ENCODE data around the gene DCP1A. TPM values are rescaled to one million over a fixed set of nuclear protein-coding genes. Genes with fewer than 3 reads are reported as not detected.

The DCP1A gene
- total RNA-seq, 1 donor from 2014 or later = 33.8 TPM

DNA sequence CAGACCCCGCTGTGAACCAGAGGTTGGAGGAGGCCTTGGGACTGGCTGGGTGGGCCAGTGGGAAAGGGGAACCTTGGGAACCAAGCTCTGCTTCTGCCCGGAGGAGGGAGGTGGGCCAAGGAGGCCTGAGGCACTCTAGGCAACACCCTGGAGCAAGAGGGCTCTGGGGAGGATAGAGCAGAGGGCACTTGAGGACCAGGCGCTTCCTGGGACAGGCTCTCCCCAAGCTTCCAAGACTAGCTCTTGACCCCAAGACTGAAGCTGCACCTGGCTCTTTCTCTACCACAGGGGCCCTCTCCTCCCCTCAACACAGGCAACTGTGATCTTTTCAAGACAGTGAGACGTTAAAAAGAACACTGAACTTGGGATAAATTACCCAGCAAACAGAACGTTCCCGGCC, 111.8 kb downstream of the DCP1A start:
- no peak overlapping the region for H3K4me3 Mint-ChIP-seq (ENCODE audit: low read depth)
- no peak overlapping the region for H3K27ac Mint-ChIP-seq
- H3K36me3 Mint-ChIP-seq (ENCODE audit: insufficient read depth) = peaks cover 8% of the 10 kb centered on the region
- H3K9me3 Mint-ChIP-seq (ENCODE audit: low read depth) = no peaks in the 10 kb centered on the region
- DNase-seq (ENCODE audit: low spot score, unreplicated experiment) = no peak
- TF ChIP-seq, protein P1, sequence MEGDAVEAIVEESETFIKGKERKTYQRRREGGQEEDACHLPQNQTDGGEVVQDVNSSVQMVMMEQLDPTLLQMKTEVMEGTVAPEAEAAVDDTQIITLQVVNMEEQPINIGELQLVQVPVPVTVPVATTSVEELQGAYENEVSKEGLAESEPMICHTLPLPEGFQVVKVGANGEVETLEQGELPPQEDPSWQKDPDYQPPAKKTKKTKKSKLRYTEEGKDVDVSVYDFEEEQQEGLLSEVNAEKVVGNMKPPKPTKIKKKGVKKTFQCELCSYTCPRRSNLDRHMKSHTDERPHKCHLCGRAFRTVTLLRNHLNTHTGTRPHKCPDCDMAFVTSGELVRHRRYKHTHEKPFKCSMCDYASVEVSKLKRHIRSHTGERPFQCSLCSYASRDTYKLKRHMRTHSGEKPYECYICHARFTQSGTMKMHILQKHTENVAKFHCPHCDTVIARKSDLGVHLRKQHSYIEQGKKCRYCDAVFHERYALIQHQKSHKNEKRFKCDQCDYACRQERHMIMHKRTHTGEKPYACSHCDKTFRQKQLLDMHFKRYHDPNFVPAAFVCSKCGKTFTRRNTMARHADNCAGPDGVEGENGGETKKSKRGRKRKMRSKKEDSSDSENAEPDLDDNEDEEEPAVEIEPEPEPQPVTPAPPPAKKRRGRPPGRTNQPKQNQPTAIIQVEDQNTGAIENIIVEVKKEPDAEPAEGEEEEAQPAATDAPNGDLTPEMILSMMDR (IDR thresholded peaks at IDR 0.05; ENCODE audit: unreplicated experiment) = no peak
- no peaks in the 10 kb centered on the region for H3K27me3 Mint-ChIP-seq
- H3K4me1 Mint-ChIP-seq (ENCODE audit: low read depth) = no peaks in the 10 kb centered on the region

DNA sequence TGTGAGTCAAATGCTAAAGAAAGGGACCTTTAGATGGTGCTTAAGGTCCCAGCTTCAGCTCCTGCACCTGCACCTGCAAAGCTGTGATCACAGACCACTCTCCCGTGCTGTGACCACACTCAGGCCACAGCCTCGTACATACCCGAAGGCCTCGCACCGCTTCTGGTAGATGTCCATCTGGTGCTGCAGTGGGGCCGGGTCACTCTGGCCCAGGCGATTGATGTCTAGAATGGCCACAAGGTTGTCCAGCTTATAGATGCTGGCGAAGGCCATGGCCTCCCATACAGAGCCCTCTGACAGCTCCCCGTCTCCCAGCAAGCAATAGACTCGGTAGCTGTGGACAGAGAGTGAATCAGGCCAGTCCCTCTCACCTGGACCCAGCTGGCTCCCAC, 112.5 kb downstream of the DCP1A start:
- Mint-ChIP-seq H3K27me3 (no peaks in the 10 kb centered on the region), H3K9me3 (ENCODE audit: low read depth) (no peaks in the 10 kb centered on the region), H3K4me1 (ENCODE audit: low read depth) (no peaks in the 10 kb centered on the region), H3K36me3 (ENCODE audit: insufficient read depth) (peaks cover 10% of the 10 kb centered on the region), H3K27ac (no peak overlapping the region), H3K4me3 (ENCODE audit: low read depth) (no peak overlapping the region)
- TF ChIP-seq, protein P1 (IDR thresholded peaks at IDR 0.05; ENCODE audit: unreplicated experiment) = no peak
- no peak for DNase-seq (ENCODE audit: low spot score, unreplicated experiment)

DNA sequence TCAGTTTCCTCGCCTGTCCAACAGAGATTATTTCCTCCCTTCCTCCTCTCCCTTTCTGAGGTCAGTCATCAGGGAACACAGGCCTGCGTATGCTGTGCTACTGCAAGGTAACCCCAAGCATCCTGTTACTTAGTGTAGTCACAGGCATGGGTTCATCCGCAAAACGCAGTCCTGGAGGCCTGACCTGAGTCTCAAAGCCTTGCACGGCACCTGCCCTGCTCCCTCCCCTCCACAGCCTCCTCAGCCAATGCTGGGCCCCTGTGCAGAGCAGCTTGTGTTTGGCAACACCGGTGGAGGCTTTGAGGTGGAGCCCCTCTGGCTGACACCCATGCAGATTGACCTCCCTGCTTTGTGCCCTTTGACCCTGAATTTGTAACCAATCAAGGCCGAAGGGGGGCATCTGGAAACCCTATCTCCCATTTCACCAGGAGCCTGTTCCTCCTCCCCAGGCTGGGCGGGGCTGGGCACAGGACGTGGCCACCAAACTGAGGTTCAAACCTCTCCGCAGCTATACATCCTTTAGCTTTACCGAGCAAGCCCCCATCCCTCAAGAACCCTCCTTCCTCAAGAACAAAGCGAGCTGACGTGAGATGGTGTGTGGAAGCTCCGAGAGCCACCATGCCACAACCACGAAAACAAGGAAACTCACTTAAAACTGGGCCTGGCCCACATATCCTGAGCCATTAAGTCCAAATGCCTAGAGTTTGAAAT, 113.1 kb downstream of the DCP1A start:
- Mint-ChIP-seq H3K27me3 (no peaks in the 10 kb centered on the region), H3K27ac (peak overlapping the region; percentile 86), H3K4me1 (ENCODE audit: low read depth) (no peaks in the 10 kb centered on the region), H3K36me3 (ENCODE audit: insufficient read depth) (peaks cover 7% of the 10 kb centered on the region), H3K9me3 (ENCODE audit: low read depth) (no peaks in the 10 kb centered on the region), H3K4me3 (ENCODE audit: low read depth) (no peak overlapping the region)
- DNase-seq (ENCODE audit: low spot score, unreplicated experiment) = no peak
- TF ChIP-seq, protein P1 (IDR thresholded peaks at IDR 0.05; ENCODE audit: unreplicated experiment) = no peak

Other genes starting within 250 kb of the DCP1A start
- 22.0 and 22.5 TPM in 2 replicates for gene RFT1, start 217.1 kb downstream of the DCP1A start, total RNA-seq
- 45.1 and 45.8 TPM in 2 replicates for gene PRKCD, start 186.3 kb downstream of the DCP1A start, total RNA-seq
- gene TKT, start 91.5 kb downstream of the DCP1A start, total RNA-seq = 250 and 259 TPM in 2 replicates
- 6.3 and 8.1 TPM in 2 replicates for gene CACNA1D, start 147.1 kb upstream of the DCP1A start, total RNA-seq

Data from progenitor cell of endocrine pancreas (in vitro differentiated cells).